Fibroblast of pulmonary artery (primary cell): Measurements from ENCODE around the gene OR10V1.
A peak's percentile ranks its signal among the peaks of the same experiment; 100 is the strongest.

ENCODE experiments used
- DNase-seq: peaks from one replicate; pipeline ENCODE4 v3.0.0-alpha.2; 2010; ENCODE audit warnings: low read depth
- H3K4me3 ChIP-seq: replicated peaks from 2 replicates; pipeline ENCODE4 v1.5.1; 2011; ENCODE audit warnings: low read depth, mild to moderate bottlenecking, control low read depth, low read length, moderate library complexity
- CTCF ChIP-seq: IDR thresholded peaks from 2 replicates; pipeline ENCODE4 v1.5.1; 2011; ENCODE audit warnings: mild to moderate bottlenecking, control low read depth, low read length, inconsistent platforms; ENCODE audit errors: missing control alignments

Gene OR10V1

DNA sequence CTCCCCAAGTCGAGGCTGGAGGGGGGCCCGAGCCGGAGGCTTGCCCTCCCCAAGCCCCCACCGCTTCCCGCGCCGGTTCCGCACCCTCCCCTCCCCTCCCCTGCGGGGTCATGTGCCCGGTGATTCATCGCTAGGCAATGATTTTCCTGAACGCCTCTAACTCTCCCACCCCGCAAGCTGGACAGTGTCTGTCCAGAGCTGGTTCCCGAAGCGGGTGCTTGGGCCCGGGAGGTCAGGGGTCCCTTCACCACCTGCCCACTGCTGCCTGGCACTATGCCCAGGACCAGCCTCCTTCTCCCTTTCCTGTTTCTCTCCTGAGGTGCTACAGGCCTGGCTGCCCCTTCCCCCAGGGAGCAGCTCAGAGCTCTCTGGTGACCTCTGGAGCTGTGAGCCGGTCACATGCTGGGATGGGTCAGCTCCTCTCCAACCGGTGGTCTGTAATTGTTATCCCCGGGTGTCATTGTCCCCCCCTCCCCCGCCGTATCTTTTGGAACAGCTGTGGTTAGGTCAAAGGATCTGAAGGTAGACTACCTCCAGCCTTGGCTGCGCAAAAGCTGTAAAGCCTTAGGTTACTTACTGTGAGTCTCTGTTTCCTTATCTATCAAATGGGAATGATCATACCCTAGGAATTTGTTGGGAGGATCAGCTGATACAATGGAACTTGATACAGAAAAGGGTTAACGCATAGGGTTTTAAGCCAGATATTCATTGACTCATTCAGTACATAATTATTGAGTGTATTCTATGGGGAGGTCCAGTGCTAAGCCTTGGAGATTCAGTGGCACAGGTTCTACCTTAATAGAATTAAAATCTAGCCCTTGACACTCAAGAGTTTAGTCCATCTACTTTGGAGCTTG, 42.3 kb upstream of the OR10V1 start:
- TF ChIP-seq CTCF: no peak
- H3K4me3 ChIP-seq: peak overlapping the region; percentile 87
- peak; percentile 80 for DNase-seq

- TF ChIP-seq CTCF: no peak
- DNase-seq: peak; percentile 73
These were observed 41.4 kb upstream of the OR10V1 start, which contains the start of gene STX3 for GRCh38 chr11:59754859-59755700. Gene STX3, plus strand, starts transcription at chr11:59755376. Its CDS starts 230 bp downstream, at chr11:59755606.

GRCh38 chr11:59754494-59754858, 40.8 kb upstream of the OR10V1 start:
- no peak for DNase-seq
- no peak for TF ChIP-seq CTCF
- H3K4me3 ChIP-seq: peak overlapping the region; percentile 87

More at GRCh38 chr11:59754859-59755700, 41.4 kb upstream of the OR10V1 start, which contains the start of gene STX3:
- H3K4me3 ChIP-seq: peak within 1 kb of the TSS; percentile 87

GRCh38 chr11:59753650-59754493, 40.2 kb upstream of the OR10V1 start:
- peak overlapping the region; percentile 87 for H3K4me3 ChIP-seq
- peak; percentile 79 for DNase-seq
- peak; percentile 86 for TF ChIP-seq CTCF

GRCh38 chr11:59746111-59746510, 32.5 kb upstream of the OR10V1 start:
- H3K4me3 ChIP-seq: no peak overlapping the region
- TF ChIP-seq CTCF: no peak
- DNase-seq: no peak

- H3K4me3 ChIP-seq: no peak overlapping the region
- no peak for TF ChIP-seq CTCF
- DNase-seq: no peak
These were observed 17.4 kb upstream of the OR10V1 start for GRCh38 chr11:59730896-59731565.
